GM10266 (cell line): Measurements from ENCODE around the gene NKX2-1.

Source experiments
- DNase-seq: peaks from one replicate; pipeline ENCODE4 v3.0.0; 2012; ENCODE audit errors: extremely low spot score
- CTCF ChIP-seq: IDR thresholded peaks from 2 replicates; pipeline ENCODE4 v1.5.1; 2012; ENCODE audit warnings: mild to moderate bottlenecking, low read depth; ENCODE audit not compliant: control insufficient read depth, insufficient read depth; ENCODE audit errors: missing control alignments

The NKX2-1 gene

GRCh38 chr14:36498938-36499337, 21.1 kb downstream of the NKX2-1 start:
- DNase-seq = no peak
- no peak for TF ChIP-seq CTCF

GRCh38 chr14:36496346-36496745, 23.7 kb downstream of the NKX2-1 start:
- TF ChIP-seq CTCF = no peak
- no peak for DNase-seq

- TF ChIP-seq CTCF = no peak
- no peak for DNase-seq
Measured at GRCh38 chr14:36495666-36496065, 24.4 kb downstream of the NKX2-1 start.

GRCh38 chr14:36493761-36494160, 26.3 kb downstream of the NKX2-1 start:
- no peak for TF ChIP-seq CTCF
- no peak for DNase-seq

- TF ChIP-seq CTCF = no peak
Measured at GRCh38 chr14:36485773-36486172, 34.3 kb downstream of the NKX2-1 start.

GRCh38 chr14:36479344-36479743, 40.7 kb downstream of the NKX2-1 start:
- TF ChIP-seq CTCF = no peak
- DNase-seq = no peak

More at GRCh38 chr14:36485773-36486172, 34.3 kb downstream of the NKX2-1 start:
- no peak for DNase-seq

- no peak for TF ChIP-seq CTCF
- no peak for DNase-seq
Measured at GRCh38 chr14:36478782-36479181, 41.2 kb downstream of the NKX2-1 start.
